OCI-LY3 (cell line): ENCODE data around the gene ARRDC1.

ENCODE experiments used
- H2AFZ ChIP-seq: fragments of 200-600, 300-600 bp; shearing (Covaris generic); 2 replicates; pipeline ENCODE4 v1.6.0; 2014; ENCODE audit warnings: antibody characterized with exemption, low read depth, low read length
- H3K27ac ChIP-seq: fragments of 200-600, 300-600 bp; sonication (generic); 2 replicates; pipeline ENCODE4 v1.5.1; 2014; ENCODE audit warnings: mild to moderate bottlenecking, low read length, moderate library complexity, mixed read lengths
- H3K27me3 ChIP-seq: fragments of 200-600, 300-600 bp; sonication (generic); 2 replicates; pipeline ENCODE4 v1.6.1; 2014; ENCODE audit warnings: low read depth, low read length, mixed read lengths
- H3K36me3 ChIP-seq: fragments of 200-600, 300-600 bp; sonication (generic); replicated peaks from 2 replicates; pipeline ENCODE3; 2014; ENCODE audit warnings: low read depth, low read length, mixed read lengths
- H3K4me1 ChIP-seq: fragments of 300-600, 200-600 bp; sonication (generic); 2 replicates; pipeline ENCODE4 v1.6.1; 2014; ENCODE audit warnings: low read length, mixed read lengths
- H3K4me2 ChIP-seq: fragments of 200-600, 300-600 bp; sonication (generic); 2 replicates; pipeline ENCODE4 v1.6.1; 2014; ENCODE audit warnings: low read length, mixed read lengths
- H3K4me3 ChIP-seq: fragments of 300-600, 200-600 bp; sonication (generic); 2 replicates; pipeline ENCODE4 v1.5.1; 2014; ENCODE audit warnings: antibody characterized with exemption, mild to moderate bottlenecking, low read length, moderate library complexity
- H3K79me2 ChIP-seq: fragments of 300-600, 200-600 bp; shearing (Covaris generic); 2 replicates; pipeline ENCODE4 v1.6.1; 2014; ENCODE audit warnings: mild to moderate bottlenecking, low read length, mixed read lengths
- H3K9ac ChIP-seq: fragments of 300-600, 200-600 bp; shearing (Covaris generic); 2 replicates; pipeline ENCODE4 v1.6.0; 2014; ENCODE audit warnings: mild to moderate bottlenecking, low read length, moderate library complexity
- H3K9me3 ChIP-seq: fragments of 200-600, 300-600 bp; shearing (Covaris generic); 2 replicates; pipeline ENCODE4 v1.6.1; 2014; ENCODE audit warnings: low read length, mixed read lengths; ENCODE audit not compliant: insufficient read depth
- H4K20me1 ChIP-seq: fragments of 200-600, 300-600 bp; sonication (generic); 2 replicates; pipeline ENCODE4 v1.6.1; 2016; ENCODE audit warnings: low read length, mixed read lengths; ENCODE audit not compliant: insufficient read depth
- CTCF ChIP-seq: fragments of 200-600, 300-600 bp; sonication (generic); IDR thresholded peaks from 2 replicates; pipeline ENCODE4 v1.5.1; 2014; ENCODE audit warnings: antibody characterized with exemption, low read length, low read depth
- EZH2phosphoT487 ChIP-seq: fragments of 200-600 bp; shearing (Covaris generic); IDR thresholded peaks from 2 replicates; pipeline ENCODE4 v1.6.1; 2018; ENCODE audit warnings: antibody characterized with exemption, mixed run types, low read depth

Gene ARRDC1

GRCh38 chr9:137610944-137611343, 5.5 kb downstream of the ARRDC1 start:
- Histone ChIP-seq H4K20me1 (no peaks in the 10 kb centered on the region; the same call in 1 of the 2 replicates), H3K27ac (no peak overlapping the region), H3K27me3 (no peaks in the 10 kb centered on the region; the same call in 1 of the 2 replicates), H3K36me3 (peaks cover 17% of the 10 kb centered on the region), H3K79me2 (peaks cover 4% of the 10 kb centered on the region; the same call in 1 of the 2 replicates), H3K9me3 (no peaks in the 10 kb centered on the region), H2AFZ (no peak overlapping the region), H3K4me3 (no peak overlapping the region), H3K4me2 (no peak overlapping the region), H3K9ac (no peak overlapping the region), H3K4me1 (peaks cover 13% of the 10 kb centered on the region)
- TF ChIP-seq CTCF = no peak
- no peak for TF ChIP-seq EZH2phosphoT487

GRCh38 chr9:137611623-137612609, 6.4 kb downstream of the ARRDC1 start:
- H3K9me3 ChIP-seq = no peaks in the 10 kb centered on the region
- H3K27me3 ChIP-seq = no peaks in the 10 kb centered on the region
- H3K27ac ChIP-seq = no peak overlapping the region
- TF ChIP-seq CTCF = no peak
- TF ChIP-seq EZH2phosphoT487 = no peak
- peaks cover 8% of the 10 kb centered on the region for H3K79me2 ChIP-seq
- H4K20me1 ChIP-seq = no peaks in the 10 kb centered on the region; the same call in 1 of the 2 replicates
- H3K4me1 ChIP-seq = peaks cover 6% of the 10 kb centered on the region
- no peak overlapping the region for H3K4me3 ChIP-seq
- no peak overlapping the region for H2AFZ ChIP-seq
- peaks cover 23% of the 10 kb centered on the region for H3K36me3 ChIP-seq
- no peak overlapping the region for H3K9ac ChIP-seq
- H3K4me2 ChIP-seq = no peak overlapping the region

- Histone ChIP-seq H3K4me2 (no peak overlapping the region), H3K4me1 (peaks cover 9% of the 10 kb centered on the region), H3K27ac (no peak overlapping the region), H3K79me2 (peaks cover 16% of the 10 kb centered on the region), H2AFZ (no peak overlapping the region), H3K9me3 (no peaks in the 10 kb centered on the region), H3K36me3 (peaks cover 23% of the 10 kb centered on the region), H3K9ac (no peak overlapping the region), H4K20me1 (no peaks in the 10 kb centered on the region), H3K4me3 (no peak overlapping the region), H3K27me3 (no peaks in the 10 kb centered on the region)
- no peak for TF ChIP-seq CTCF
- no peak for TF ChIP-seq EZH2phosphoT487
Observed at GRCh38 chr9:137612741-137613142, 7.3 kb downstream of the ARRDC1 start.

- peaks cover 23% of the 10 kb centered on the region for H3K36me3 ChIP-seq
- no peak overlapping the region for H3K4me3 ChIP-seq
- H3K4me1 ChIP-seq = peaks cover 11% of the 10 kb centered on the region
- no peak overlapping the region for H3K9ac ChIP-seq
- no peaks in the 10 kb centered on the region for H3K27me3 ChIP-seq
- no peak overlapping the region for H2AFZ ChIP-seq
- peaks cover 22% of the 10 kb centered on the region for H3K79me2 ChIP-seq
- TF ChIP-seq CTCF (no peak), EZH2phosphoT487 (no peak)
- H3K27ac ChIP-seq = no peak overlapping the region
- no peaks in the 10 kb centered on the region for H3K9me3 ChIP-seq
- H3K4me2 ChIP-seq = no peak overlapping the region
- no peaks in the 10 kb centered on the region for H4K20me1 ChIP-seq
Observed at GRCh38 chr9:137613259-137613658, 7.8 kb downstream of the ARRDC1 start.
